IMR-90 (cell line): ENCODE data around the gene RIPPLY3. TPM values are rescaled to one million over a fixed set of nuclear protein-coding genes. Genes with fewer than 3 reads are reported as not detected.

Experiments
- ATAC-seq: fragments of 200-7000 bp; cut with Tn5 transposase; 2 replicates; pipeline ENCODE4 v1.9.1; 2020; ENCODE audit warnings: low read depth, mild to moderate bottlenecking, moderate library complexity
- BruUV-seq: library from RNA; stranded (reverse); fragments of 400-500 nt; replicated peaks from 2 replicates; lab custom pipeline; 2021; lab: Mats Ljungman, UMichigan
- CTCF ChIA-PET: fragments of 300-600 bp; formaldehyde crosslinking; extraction: SDS; loops from one replicate; lab custom pipeline; 2021; ENCODE audit warnings: antibody characterized with exemption; lab: Yijun Ruan, JAX
- POLR2A ChIA-PET: fragments of 300-600 bp; sonication (Branson Sonifier 250); formaldehyde crosslinking; loops from one replicate; lab custom pipeline; 2022; ENCODE audit warnings: antibody characterized with exemption; ENCODE audit not compliant: unreplicated experiment; lab: Charles Lee
- DNase-seq: peaks from one replicate; pipeline ENCODE4 v3.0.0; 2013
- H2AFZ ChIP-seq: replicated peaks from 2 replicates; pipeline ENCODE3; 2013; ENCODE audit warnings: low read length, mild to moderate bottlenecking; ENCODE audit not compliant: poor library complexity
- H2AK5ac ChIP-seq: 2 replicates; pipeline ENCODE4 v1.6.1; 2013; ENCODE audit warnings: low read depth, low read length, inconsistent platforms
- H2AK9ac ChIP-seq: replicated peaks from 2 replicates; pipeline ENCODE3; 2013; ENCODE audit warnings: mild to moderate bottlenecking, low read depth, low read length, moderate library complexity; ENCODE audit not compliant: poor library complexity
- H2BK120ac ChIP-seq: 2 replicates; pipeline ENCODE4 v1.6.1; 2013; ENCODE audit warnings: low read depth, low read length, inconsistent platforms
- H2BK15ac ChIP-seq: 3 replicates; pipeline ENCODE4 v1.6.1; 2013; ENCODE audit warnings: low read depth, low read length, inconsistent platforms
- H2BK20ac ChIP-seq: 2 replicates; pipeline ENCODE4 v1.6.1; 2013; ENCODE audit warnings: low read depth, mild to moderate bottlenecking, inconsistent platforms, low read length, moderate library complexity
- H2BK5ac ChIP-seq: 2 replicates; pipeline ENCODE4 v1.6.1; 2013; ENCODE audit warnings: mild to moderate bottlenecking, low read depth, low read length, inconsistent platforms; ENCODE audit not compliant: poor library complexity, severe bottlenecking
- H3K14ac ChIP-seq: replicated peaks from 2 replicates; pipeline ENCODE4 v1.6.1; 2013; ENCODE audit warnings: low read depth, low read length, inconsistent platforms
- H3K18ac ChIP-seq: 2 replicates; pipeline ENCODE4 v1.6.1; 2013; ENCODE audit warnings: low read depth, low read length, control low read depth
- H3K23ac ChIP-seq: 2 replicates; pipeline ENCODE4 v1.6.1; 2013; ENCODE audit warnings: low read depth, low read length, inconsistent platforms
- H3K27ac ChIP-seq: 2 replicates; pipeline ENCODE4 v1.5.1; 2013; ENCODE audit warnings: mild to moderate bottlenecking, control low read depth, low read length; ENCODE audit not compliant: insufficient read depth
- H3K27me3 ChIP-seq: 2 replicates; pipeline ENCODE4 v1.6.1; 2013; ENCODE audit warnings: low read length; ENCODE audit not compliant: control insufficient read depth, insufficient read depth
- H3K36me3 ChIP-seq: 2 replicates; pipeline ENCODE4 v1.6.1; 2013; ENCODE audit warnings: low read length, mixed read lengths; ENCODE audit not compliant: control insufficient read depth, insufficient read depth
- H3K4ac ChIP-seq: 2 replicates; pipeline ENCODE4 v1.6.1; 2013; ENCODE audit warnings: low read depth, low read length, inconsistent platforms
- H3K4me1 ChIP-seq: 2 replicates; pipeline ENCODE4 v1.6.1; 2013; ENCODE audit warnings: low read length, mixed read lengths; ENCODE audit not compliant: control insufficient read depth, insufficient read depth
- H3K4me2 ChIP-seq: 2 replicates; pipeline ENCODE4 v1.6.1; 2013; ENCODE audit warnings: low read depth, mild to moderate bottlenecking, control low read depth, low read length, moderate library complexity
- H3K4me3 ChIP-seq: 2 replicates; pipeline ENCODE4 v1.5.1; 2013; ENCODE audit warnings: low read depth, mild to moderate bottlenecking, control low read depth, low read length, moderate library complexity; ENCODE audit not compliant: insufficient read depth
- H3K56ac ChIP-seq: 2 replicates; pipeline ENCODE4 v1.6.1; 2013; ENCODE audit warnings: low read length, inconsistent platforms; ENCODE audit not compliant: insufficient read depth; ENCODE audit errors: extremely low read depth
- H3K79me1 ChIP-seq, 2 experiments: 2 replicates each; pipeline ENCODE4 v1.6.1; 2013; ENCODE audit warnings: low read length in 2 of 2, inconsistent platforms in 1 of 2, low read depth in 1 of 2
- H3K9ac ChIP-seq: 2 replicates; pipeline ENCODE4 v1.6.1; 2013; ENCODE audit warnings: low read depth, low read length, control low read depth
- H3K9me1 ChIP-seq: 2 replicates; pipeline ENCODE4 v1.6.1; 2013; ENCODE audit warnings: low read length, inconsistent platforms; ENCODE audit not compliant: insufficient read depth
- H3K9me3 ChIP-seq: 2 replicates; pipeline ENCODE4 v1.6.1; 2013; ENCODE audit warnings: low read length; ENCODE audit not compliant: control insufficient read depth, insufficient read depth
- H4K20me1 ChIP-seq: 2 replicates; pipeline ENCODE4 v1.6.1; 2013; ENCODE audit warnings: low read length, inconsistent platforms; ENCODE audit not compliant: insufficient read depth
- H4K5ac ChIP-seq: 2 replicates; pipeline ENCODE4 v1.6.1; 2013; ENCODE audit warnings: mild to moderate bottlenecking, low read depth, low read length, control low read depth
- H4K8ac ChIP-seq, 2 experiments: 2 replicates each; pipeline ENCODE4 v1.6.1; 2013; ENCODE audit warnings: low read depth in 2 of 2, low read length in 2 of 2, control low read depth in 1 of 2, inconsistent platforms in 1 of 2
- H4K91ac ChIP-seq: 2 replicates; pipeline ENCODE4 v1.6.1; 2013; ENCODE audit warnings: low read depth, low read length, inconsistent platforms; ENCODE audit not compliant: insufficient read depth
- BHLHE40 ChIP-seq: fragments of 150-350 bp; IDR thresholded peaks from 2 replicates; pipeline ENCODE4 v1.6.1; 2016; ENCODE audit warnings: mild to moderate bottlenecking, low read depth, low read length
- CEBPB ChIP-seq: IDR thresholded peaks from 2 replicates; pipeline ENCODE4 v1.6.1; 2012; ENCODE audit warnings: low read depth, low read length, improper control_type of control experiment
- CHD1 ChIP-seq: IDR thresholded peaks from 2 replicates; pipeline ENCODE4 v1.6.1; 2012; ENCODE audit warnings: low read depth, low read length, improper control_type of control experiment
- FOS ChIP-seq: fragments of 150-350 bp; IDR thresholded peaks from 2 replicates; pipeline ENCODE4 v1.6.1; 2016; ENCODE audit warnings: low read depth, low read length
- MAFK ChIP-seq: IDR thresholded peaks from 2 replicates; pipeline ENCODE4 v1.6.1; 2012; ENCODE audit warnings: low read depth, low read length, improper control_type of control experiment
- MAZ ChIP-seq: IDR thresholded peaks from 2 replicates; pipeline ENCODE4 v1.6.1; 2012; ENCODE audit warnings: low read depth, mild to moderate bottlenecking, low read length, improper control_type of control experiment, moderate library complexity, borderline replicate concordance
- NFE2L2 ChIP-seq: fragments of 150-350 bp; IDR thresholded peaks from 2 replicates; pipeline ENCODE4 v1.6.1; 2016; ENCODE audit warnings: low read depth, mild to moderate bottlenecking, low read length
- POLR2A ChIP-seq: IDR thresholded peaks from 2 replicates; pipeline ENCODE4 v1.6.1; 2012; ENCODE audit warnings: mild to moderate bottlenecking, low read depth, low read length
- RAD21 ChIP-seq: IDR thresholded peaks from 2 replicates; pipeline ENCODE4 v1.6.1; 2012; ENCODE audit warnings: low read length, improper control_type of control experiment
- RCOR1 ChIP-seq: IDR thresholded peaks from 2 replicates; pipeline ENCODE4 v1.6.1; 2012; ENCODE audit warnings: mild to moderate bottlenecking, low read length, improper control_type of control experiment; ENCODE audit not compliant: insufficient replicate concordance
- RFX5 ChIP-seq: IDR thresholded peaks from 2 replicates; pipeline ENCODE4 v1.8.0; 2012; ENCODE audit warnings: low read depth, mild to moderate bottlenecking, low read length, moderate library complexity
- SMC3 ChIP-seq: fragments of 150-350 bp; IDR thresholded peaks from 2 replicates; pipeline ENCODE4 v1.6.1; 2016; ENCODE audit warnings: low read depth, mild to moderate bottlenecking, antibody characterized with exemption, low read length, moderate library complexity
- USF2 ChIP-seq: fragments of 150-350 bp; IDR thresholded peaks from 2 replicates; pipeline ENCODE4 v1.6.1; 2017; ENCODE audit warnings: mild to moderate bottlenecking, antibody characterized with exemption, low read length, low read depth
- WGBS, 2 experiments: methylation state at CpG; one replicate each; pipeline versions ENCODE4 v1.1.5 to v1.1.7; 2013; ENCODE audit warnings: missing lambda C conversion rate in 2 of 2; ENCODE audit not compliant: insufficient read length in 1 of 2; ENCODE audit errors: extremely low coverage in 2 of 2; 5-methylcytosine and 5-hydroxymethylcytosine counted together
- dilution Hi-C: fragments of 300-500 bp; cut with HindIII; formaldehyde crosslinking; loops from one replicate; pipeline ENCODE4 v1.14.3; 2018; ENCODE audit warnings: low sequenced_read_pairs; ENCODE audit not compliant: unreplicated experiment
- in situ Hi-C: fragments of 300-500 bp; cut with MboI; formaldehyde crosslinking; loops from 3 replicates; pipeline ENCODE4 v1.14.3; 2019; ENCODE audit warnings: low sequenced_read_pairs, inconsistent platforms, mixed read lengths
- intact Hi-C: fragments of 100-400 bp; cut with micrococcal nuclease; formaldehyde crosslinking; loops from 2 replicates; pipeline ENCODE4 v1.10.0; 2022
- polyA plus RNA-seq, 3 experiments: library from polyadenylated mRNA; depleted of rRNA; stranded (reverse); fragments of >200 nt; gene quantifications; 2 replicates each; pipeline ENCODE4 v1.2.3, GENCODE V29; 2012; ENCODE audit warnings: low replicate concordance in 1 of 3
- total RNA-seq: library from RNA; depleted of rRNA; stranded (reverse); fragments of >200 nt; gene quantifications from 2 replicates; pipeline ENCODE4 v1.2.3, GENCODE V29; 2012
- TF ChIP-seq, protein P1 (sequence below): conservative IDR thresholded peaks from 2 replicates; pipeline ENCODE4 v1.5.1; 2012; ENCODE audit warnings: mild to moderate bottlenecking, low read depth, low read length, improper control_type of control experiment

The RIPPLY3 gene
- total and polyA plus RNA-seq, 2 of the 4 experiments (the other 2 are of a cell fraction): 0.10 TPM; not detected in 1

GRCh38 chr21:36966821-36967768 lies 39.4 kb upstream of the RIPPLY3 start:
- H3K9ac ChIP-seq: peak overlapping the region; percentile 63
- intact Hi-C loops (no loop called here), in situ Hi-C loops (no loop called here), dilution Hi-C loops (no loop called here)
- 0 out of 2 replicates have a peak overlapping the region, but pooled peaks have one; percentile 1 for H2BK20ac ChIP-seq
- H2AK9ac ChIP-seq: peak overlapping the region; percentile 92
- peak overlapping the region; percentile 69 for H4K91ac ChIP-seq
- peak overlapping the region; percentile 0; the same call in 1 of the 2 replicates for H3K18ac ChIP-seq
- CTCF ChIA-PET: no interaction called here
- peak overlapping the region; percentile 59 for H3K4me2 ChIP-seq
- H2BK15ac ChIP-seq: peak overlapping the region; percentile 48; the same call in 1 of the 3 replicates
- H3K9me3 ChIP-seq: no peaks in the 10 kb centered on the region
- peaks cover 12 to 25% of the 10 kb centered on the region in 2 experiments for H3K79me1 ChIP-seq
- H3K4me1 ChIP-seq: peaks cover 3% of the 10 kb centered on the region
- peak overlapping the region; percentile 74 for H3K14ac ChIP-seq
- ATAC-seq: no peak; the same call in 1 of the 2 replicates
- peak overlapping the region; percentile 94 for H2AFZ ChIP-seq
- peak overlapping the region; percentile 43 for H3K4me3 ChIP-seq
- no CpG with 5 or more reads among the region's 34 CpGs for WGBS, 2 experiments
- H3K27ac ChIP-seq: peak overlapping the region; percentile 57
- POLR2A ChIA-PET: interaction anchor here (0.7 kb wide), 2 partner anchors 29 to 154 kb away, joined by 7 to 8 read pairs; no protein-coding TSS in a partner anchor
- no peaks in the 10 kb centered on the region for H4K20me1 ChIP-seq
- H3K23ac ChIP-seq: peak overlapping the region; percentile 66
- H3K4ac ChIP-seq: peak overlapping the region; percentile 83
- H4K8ac ChIP-seq: peak overlapping the region; percentile 18 to 94
- H2AK5ac ChIP-seq: peak overlapping the region; percentile 76
- H2BK120ac ChIP-seq: 0 out of 2 replicates have a peak overlapping the region, but pooled peaks have one; percentile 35
- no peaks in the 10 kb centered on the region; the same call in none of the 2 replicates for H3K36me3 ChIP-seq
- peak overlapping the region; percentile 13 for H4K5ac ChIP-seq
- peak overlapping the region; percentile 61 for H2BK5ac ChIP-seq
- BruUV-seq: no TSS peak
- DNase-seq: no peak
- H3K27me3 ChIP-seq: no peaks in the 10 kb centered on the region
- H3K56ac ChIP-seq: peak overlapping the region; percentile 19; the same call in 1 of the 2 replicates
- peaks cover 7% of the 10 kb centered on the region for H3K9me1 ChIP-seq
- TF ChIP-seq USF2: no peak
- no peak for TF ChIP-seq NFE2L2
- TF ChIP-seq RFX5: no peak
- TF ChIP-seq, protein P1, sequence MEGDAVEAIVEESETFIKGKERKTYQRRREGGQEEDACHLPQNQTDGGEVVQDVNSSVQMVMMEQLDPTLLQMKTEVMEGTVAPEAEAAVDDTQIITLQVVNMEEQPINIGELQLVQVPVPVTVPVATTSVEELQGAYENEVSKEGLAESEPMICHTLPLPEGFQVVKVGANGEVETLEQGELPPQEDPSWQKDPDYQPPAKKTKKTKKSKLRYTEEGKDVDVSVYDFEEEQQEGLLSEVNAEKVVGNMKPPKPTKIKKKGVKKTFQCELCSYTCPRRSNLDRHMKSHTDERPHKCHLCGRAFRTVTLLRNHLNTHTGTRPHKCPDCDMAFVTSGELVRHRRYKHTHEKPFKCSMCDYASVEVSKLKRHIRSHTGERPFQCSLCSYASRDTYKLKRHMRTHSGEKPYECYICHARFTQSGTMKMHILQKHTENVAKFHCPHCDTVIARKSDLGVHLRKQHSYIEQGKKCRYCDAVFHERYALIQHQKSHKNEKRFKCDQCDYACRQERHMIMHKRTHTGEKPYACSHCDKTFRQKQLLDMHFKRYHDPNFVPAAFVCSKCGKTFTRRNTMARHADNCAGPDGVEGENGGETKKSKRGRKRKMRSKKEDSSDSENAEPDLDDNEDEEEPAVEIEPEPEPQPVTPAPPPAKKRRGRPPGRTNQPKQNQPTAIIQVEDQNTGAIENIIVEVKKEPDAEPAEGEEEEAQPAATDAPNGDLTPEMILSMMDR: no peak
- TF ChIP-seq MAZ: no peak
- TF ChIP-seq SMC3: no peak
- TF ChIP-seq CHD1: no peak
- TF ChIP-seq RAD21: no peak
- no peak for TF ChIP-seq POLR2A
- TF ChIP-seq MAFK: no peak
- TF ChIP-seq FOS: no peak
- no peak for TF ChIP-seq RCOR1
- no peak for TF ChIP-seq CEBPB
- TF ChIP-seq BHLHE40: no peak
